HG03139 (cell line): ENCODE measurements around the gene NOL11.
"Not testable (repeated sequence)": the region's sequence is repeated elsewhere in the genome, so short reads cannot be mapped to it uniquely, and the experiment has no call there.

Experiments used
- ATAC-seq: cut with Tn5 transposase; IDR thresholded peaks from one replicate; pipeline ENCODE4 v1.9.1; 2021; ENCODE audit not compliant: unreplicated experiment

The NOL11 gene

DNA sequence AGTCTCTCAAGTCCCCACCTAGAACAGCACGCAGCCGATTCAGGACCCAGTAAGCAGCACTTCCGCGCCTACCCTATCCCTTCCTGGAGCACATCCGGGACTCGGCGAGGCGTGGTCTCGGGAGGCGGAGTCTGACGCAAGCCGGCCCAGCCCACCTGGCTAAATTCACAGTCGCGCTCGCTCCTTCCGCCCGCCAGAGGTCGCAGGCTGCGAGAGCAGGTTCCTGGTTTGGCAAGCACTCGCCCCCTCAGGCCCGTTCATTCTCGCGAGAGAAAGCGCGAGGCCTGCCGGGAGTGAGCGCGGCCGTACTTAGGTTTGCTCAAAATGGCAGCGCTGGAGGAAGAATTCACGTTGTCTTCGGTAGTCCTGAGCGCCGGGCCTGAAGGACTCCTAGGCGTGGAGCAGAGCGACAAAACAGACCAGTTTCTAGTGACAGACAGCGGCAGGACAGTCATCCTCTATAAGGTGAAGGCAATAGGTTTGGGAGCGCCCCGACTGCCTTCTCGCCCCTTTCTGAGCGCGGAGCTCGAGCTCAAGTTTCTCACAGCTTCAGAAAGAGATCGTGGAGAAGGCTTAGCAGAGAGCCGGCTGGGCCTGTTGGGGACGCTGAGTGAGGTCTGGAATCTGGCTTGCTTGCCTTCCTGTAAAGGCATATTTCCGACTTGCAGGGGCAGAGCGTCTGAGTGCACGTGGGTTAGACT is at the start of gene NOL11:
Gene NOL11 (plus strand): TSS at position 313 of the 701 bp plus-strand sequence. CDS start 12 bp downstream, at position 325.
- ATAC-seq: peak; percentile 94

DNA sequence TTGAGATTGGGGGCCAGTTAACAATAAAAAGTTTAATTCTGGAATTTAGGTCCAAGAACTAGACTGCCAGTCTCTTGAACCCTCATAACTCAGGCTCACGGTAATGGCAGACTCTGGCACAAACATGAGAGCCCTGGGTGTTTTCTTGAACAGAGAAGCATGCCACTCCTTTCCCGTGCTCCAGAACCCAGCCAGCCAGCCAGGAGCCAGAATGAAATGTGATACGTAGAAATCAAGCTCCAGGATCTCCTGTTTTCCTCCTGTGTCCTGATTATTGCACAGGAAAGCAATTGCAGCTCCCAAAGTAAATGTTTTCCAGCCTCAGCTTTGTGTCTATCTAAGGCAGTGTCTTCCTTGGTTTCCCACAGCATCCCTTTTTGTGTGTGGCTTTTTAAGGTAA is 46.2 kb upstream of the NOL11 start:
- ATAC-seq: no peak

DNA sequence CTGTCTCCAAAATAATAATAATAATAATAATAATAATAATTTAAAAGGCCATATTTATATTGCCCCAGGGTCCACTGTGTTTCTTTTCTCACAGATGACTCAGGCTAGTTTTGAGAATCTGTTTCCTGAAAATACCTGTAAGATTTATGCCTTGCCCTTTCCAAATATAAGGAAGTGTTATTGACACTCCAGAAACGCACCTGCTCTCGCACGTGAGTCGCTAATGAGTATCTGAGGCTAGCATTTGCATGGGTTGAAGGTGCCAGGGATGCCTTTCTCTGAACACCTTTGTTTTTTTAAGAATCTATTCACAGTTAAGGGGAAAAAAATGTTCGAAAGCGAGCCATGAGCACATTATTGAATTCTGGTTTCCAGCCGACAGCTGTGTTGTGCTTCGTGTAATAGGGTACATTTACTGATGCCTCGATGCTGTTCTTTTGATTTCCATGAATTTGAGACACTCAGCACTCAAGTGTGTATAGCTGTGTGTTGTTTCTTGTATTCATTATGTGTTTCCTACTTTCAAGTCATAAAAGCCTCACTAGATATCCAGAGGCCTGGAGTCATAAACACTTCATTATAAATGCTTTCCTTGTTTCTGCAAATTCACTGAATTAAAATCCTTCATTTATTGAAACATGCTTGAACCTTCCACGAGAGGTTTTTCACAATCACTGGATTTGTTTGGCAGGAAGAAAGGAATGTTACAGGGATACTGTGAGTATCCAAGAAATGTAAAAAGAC is 45.0 kb upstream of the NOL11 start:
- ATAC-seq: no peak

DNA sequence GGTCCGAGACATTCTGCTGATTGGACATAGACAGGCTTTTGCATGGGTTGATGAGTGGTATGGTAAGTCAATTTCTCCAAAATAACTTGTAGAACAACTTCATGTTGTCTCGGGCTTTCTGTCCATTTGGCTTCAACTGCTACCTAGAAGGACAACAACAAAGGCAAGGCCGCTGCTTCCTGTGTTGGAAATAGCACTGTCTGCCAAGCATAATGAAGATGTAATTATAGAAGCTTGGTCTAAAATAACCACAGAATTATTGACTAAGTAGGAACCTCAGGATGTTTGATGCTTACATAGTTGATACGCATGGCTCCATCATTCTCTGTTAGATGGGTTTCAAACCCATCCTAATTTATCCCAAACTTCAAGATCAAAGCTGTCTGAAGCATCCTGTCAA is 42.3 kb upstream of the NOL11 start:
- no peak for ATAC-seq

DNA sequence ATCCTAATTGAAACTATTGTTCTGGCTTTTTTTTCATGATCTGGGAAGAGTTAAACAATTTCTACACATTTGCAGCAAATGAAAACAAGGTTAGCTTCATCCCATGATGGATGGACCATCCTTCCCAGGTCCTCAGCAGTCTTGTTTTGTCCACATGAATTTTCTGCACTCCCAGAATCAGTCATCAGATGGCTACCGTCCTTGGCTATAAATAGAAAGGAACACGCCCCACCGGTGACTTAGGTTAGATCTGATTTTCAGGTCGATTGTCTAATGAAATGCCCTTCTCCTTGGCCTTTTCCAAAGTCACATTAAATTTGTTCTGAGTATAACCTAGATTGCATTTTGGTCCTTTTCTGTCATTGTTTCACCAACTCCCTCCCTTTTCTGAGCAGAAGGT is 41.4 kb upstream of the NOL11 start:
- ATAC-seq: no peak

DNA sequence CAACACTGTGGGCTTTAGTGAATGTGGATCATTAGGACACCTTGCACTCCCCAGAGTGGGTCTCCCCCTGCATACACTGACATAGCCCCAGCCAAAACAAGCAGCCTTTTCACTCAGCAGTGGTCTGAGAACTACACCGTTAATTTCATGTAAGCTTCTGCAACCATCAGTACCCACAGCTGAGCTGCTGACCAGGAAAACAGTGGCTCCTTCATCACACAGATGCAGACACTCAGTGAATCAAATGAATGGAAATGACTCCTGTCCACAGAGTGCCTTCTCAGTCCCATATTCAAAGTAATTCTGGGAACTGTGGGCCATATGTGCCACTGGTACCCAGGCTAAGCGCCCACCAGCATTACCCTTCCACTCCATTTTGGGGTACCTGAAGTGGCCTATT is 39.3 kb upstream of the NOL11 start:
- ATAC-seq: no peak

DNA sequence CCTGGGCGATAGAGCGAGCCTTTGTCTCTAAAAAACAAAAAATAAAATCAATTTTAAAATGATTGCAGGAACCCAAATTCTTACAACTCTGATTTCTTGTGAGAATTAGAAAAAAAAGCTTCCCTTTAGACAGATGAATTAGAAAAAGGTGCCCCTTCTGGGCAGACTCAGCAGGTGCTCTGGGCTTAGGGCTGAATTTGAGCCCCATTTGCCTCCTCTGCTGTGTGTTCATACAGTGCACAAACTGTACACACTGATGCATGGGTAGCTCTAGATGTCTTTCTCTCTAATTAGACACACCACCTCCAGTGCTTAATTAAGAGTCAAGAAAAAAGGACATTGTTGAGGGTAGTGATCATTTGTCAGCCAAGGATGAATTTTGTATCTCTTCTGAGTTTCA is 38.5 kb upstream of the NOL11 start:
- no peak for ATAC-seq

DNA sequence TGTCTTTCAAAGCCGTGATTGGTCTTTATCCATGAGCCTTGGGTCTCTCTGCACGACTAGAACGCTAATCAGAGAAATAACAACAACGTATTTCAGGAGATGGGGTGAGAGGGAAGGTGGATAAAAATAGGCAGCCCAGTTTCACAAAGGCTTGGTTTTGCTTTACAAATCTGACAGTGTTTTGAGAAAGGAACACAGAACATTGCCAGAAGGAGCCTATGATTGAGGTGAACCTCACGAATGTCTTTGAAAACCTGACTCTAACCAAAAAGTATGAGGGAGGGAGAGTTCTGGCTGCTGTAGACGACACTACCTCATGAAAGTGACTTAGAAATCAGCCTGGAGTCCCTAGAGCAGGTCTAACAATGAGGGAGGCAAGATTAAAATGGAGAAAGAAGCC is 38.0 kb upstream of the NOL11 start:
- ATAC-seq: no peak

DNA sequence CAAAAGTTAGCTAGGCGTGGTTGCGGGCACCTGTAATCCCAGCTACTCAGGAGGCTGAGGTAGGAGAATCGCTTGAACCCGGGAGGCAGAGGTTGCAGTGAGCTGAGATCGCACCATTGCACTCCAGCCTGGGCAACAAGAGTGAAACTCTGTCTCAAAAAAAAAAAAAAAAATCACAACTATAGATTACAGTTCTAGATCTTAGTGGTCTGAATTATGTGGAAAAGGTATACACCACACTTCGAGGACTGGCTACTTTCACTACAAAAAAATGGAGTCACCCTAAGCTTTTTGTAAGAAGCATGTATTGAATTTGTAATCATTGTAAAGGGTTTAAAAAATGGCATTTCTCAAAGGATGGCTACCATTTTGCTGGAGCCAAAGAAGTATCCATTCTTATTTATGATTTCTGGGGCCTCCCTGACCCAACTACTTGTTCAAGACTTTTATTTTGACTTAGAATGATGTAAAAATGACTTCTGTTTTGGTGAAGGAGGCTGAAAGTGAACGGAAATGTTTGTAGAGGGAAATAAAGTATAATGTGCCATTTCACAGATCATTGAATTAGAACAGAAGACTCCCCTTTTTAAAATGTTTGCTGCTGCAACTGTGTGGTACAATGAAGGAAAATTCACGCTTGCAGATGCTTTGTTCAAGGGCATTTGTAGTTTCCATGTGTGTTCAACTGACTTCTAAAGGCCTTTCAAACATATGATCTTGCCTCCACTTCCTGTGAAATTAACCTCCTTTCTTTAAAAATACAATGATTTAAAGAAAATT is 37.1 kb upstream of the NOL11 start:
- no peak for ATAC-seq

DNA sequence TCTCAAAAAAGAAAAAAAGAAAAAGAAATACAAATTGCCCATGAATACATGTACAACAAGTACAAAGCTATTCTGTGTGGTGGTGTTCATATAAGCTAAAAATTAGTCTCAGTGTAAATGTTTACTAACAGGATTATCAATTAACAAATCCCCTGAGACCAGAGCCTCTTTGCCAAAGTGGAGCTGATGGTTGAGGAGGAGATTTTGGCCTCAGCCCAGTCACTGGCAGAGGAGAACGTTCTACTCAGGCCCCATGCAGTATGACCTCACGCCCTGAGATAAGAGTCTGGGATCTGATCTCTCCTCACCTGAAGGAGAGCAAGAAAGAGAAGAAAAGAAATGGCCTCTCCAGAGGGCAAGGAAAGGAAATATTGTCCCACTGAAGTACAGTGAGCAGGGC is 35.5 kb upstream of the NOL11 start:
- no peak for ATAC-seq

DNA sequence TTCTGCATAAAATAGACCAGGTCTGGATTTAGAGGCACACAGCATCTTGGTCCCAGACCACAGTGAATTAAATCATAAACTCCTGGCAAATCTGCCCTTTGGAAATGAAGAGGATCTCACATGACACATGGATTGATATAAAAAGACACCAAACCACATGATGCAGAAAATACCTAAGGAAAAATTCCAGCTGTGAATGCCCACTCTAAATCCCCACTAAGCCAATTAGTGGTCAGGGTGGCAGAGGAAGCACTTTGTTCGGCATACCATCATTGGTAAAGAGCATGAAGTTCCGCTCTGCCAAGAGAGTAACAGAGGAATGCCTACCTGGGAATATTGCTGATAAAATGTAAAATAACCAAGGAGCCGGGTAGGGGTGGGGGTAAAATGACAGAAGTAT is 32.4 kb upstream of the NOL11 start:
- ATAC-seq: no peak

DNA sequence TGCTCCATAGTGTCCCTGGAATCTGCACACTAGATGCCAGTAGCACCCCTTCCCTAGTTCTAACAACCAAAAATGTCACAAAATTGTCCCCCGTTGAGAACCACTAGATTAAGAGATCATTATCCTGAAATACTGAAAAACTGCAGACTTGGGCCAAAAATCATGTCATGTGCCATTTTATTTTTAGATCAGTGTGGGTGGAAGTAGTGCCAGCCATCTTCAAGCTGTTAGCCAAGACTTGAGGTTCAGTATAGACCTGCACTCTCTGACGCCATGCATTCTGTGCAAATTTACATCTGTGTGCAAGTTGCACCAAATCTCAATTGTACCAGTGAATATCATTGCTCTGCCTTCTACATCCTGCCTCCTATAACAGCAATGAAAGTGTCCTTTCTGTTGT is 31.5 kb upstream of the NOL11 start:
- no peak for ATAC-seq

DNA sequence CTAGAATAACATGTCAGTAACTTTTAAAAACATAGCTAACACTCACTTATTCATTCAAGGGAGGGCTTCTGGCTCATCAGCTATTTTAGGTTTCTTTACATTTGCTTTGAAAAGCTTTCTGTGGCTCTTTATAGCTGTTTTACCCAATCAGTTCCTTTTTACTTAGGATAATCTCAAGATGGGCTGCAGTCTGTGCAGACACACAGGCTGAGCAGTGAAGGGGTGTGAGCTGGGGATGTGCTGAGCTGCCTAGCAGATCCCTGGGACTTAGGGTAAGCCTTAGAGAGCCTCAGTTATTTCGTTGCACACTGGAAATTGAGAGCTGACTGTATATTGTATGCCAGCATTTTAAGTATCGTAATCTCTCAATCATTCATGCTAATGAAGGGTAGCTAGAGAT is 30.2 kb upstream of the NOL11 start:
- no peak for ATAC-seq

DNA sequence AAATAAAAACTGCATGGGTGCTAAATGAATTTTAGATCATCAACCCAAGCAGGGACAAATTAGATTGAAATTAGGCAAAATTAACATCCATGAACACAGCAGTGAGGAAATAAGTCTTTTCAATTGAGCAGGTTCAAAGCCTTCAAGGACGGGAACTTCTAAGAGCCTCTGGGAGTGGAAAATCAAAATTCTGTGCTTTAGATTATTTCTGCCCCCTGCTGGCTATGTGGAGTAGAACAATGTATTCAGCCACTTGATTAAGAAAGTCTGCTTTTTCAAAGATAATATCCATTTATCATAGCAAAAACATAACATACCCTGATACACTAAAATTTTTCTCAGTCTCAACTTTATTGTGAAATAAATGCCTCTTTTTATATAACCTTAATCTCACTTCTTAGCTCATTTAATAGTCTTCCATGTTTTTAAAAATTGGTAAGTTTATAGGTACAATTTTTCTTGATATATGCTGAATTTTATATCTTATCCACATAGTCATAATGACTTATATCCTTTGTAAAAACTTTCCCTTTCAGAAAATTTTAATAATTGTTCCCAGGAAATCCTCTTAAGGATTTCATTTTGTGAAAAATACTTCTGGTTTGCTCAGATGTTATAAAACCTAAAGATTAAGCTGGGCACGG is 28.1 kb upstream of the NOL11 start:
- ATAC-seq: no peak

DNA sequence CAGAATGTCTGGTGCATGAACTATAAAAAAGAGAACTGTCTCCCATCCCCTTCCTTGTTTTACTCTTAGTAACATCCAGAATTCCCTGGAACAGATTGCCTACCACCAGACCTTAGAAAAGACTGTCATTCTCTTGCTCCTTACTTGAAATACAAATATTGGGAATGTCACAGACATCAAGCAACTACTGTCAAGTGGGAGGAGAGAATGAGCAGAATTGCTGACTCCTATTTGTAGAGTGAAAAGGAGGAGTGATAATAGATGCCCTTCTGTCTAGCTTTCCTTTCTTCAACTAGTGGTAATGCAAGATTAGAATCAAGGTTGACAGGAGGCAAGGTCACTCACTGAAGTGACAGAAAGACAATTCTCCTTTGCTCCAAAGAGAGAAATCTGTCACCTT is 23.9 kb upstream of the NOL11 start:
- ATAC-seq: no peak

DNA sequence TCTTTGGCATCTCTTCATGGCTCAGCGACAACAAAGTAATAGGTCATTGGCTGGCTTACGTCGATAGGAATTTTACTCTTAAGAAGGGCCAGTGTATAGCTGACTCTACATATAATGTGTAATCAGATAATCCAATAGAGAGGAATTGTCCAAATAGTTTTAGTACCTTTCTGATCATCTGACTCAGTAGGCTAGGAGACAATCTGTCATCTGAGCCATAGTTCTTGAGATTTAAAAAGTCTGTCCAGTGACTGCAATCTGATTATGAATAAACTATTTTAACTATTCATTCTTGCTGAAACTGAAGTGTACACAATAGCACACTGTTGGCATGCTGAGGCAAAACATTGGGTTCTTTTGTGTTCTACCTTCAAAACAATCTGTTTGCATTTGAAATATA is 21.4 kb upstream of the NOL11 start:
- ATAC-seq: no peak

DNA sequence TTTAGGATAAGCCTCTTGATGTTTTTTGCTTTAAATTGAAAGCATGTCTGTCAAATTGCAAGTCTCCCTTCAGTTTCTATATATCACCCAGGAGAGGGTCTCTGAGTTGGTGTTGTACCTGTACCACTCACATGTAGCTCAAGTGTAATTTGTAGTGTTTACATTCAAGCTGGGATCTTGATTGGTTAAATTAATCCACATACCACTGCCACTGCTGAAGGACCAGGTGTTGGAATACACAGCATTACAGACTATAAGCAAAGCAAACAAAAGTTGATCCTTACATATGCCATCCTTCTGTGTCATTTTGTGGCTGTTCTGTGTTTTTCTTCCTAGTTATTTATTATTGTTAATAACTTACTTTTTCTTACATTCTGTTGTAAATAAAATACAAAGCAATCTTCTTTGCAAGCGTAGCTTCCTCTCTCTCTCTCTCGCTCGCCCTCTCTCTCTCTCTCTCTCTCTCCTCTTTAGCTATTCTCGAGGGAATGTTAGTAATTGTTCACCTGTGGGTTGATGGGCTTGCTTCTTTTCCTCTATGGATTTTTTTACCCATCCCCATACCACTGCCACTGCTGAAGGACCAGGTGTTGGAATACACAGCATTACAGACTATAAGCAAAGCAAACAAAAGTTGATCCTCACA is 20.8 kb upstream of the NOL11 start:
- ATAC-seq: no peak

DNA sequence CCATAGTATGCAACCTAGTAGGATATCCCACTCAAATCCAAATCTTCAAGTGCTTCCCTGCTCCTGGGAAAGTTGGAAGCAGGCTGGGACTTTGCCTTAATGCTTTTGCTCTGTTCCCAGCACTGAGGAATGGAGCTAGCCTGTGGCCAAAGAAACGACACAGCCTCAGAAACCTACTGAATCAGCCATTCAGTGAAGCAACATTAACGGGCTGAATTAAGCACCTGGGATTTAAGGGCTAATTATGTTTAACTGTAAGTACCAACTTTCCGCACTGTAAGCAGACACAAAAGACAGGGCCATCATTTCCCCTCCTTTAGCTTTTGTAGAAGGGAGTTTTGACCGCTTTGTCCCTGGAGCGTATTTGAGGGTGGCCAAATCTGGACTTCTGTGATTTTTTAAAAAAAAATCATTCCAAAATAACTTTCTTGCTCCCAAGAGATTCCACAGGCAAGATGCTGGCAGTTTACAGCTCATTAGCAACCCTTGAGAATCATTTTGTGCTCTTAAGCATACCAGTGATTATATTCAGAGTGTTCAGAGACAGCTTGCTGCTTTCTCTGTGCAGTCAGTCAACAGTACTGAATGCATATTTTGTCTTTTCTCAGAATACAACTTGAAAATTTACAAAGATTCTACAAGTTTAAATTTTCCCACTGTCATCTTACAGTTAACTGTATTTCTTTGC is 17.6 kb upstream of the NOL11 start:
- ATAC-seq: no peak

DNA sequence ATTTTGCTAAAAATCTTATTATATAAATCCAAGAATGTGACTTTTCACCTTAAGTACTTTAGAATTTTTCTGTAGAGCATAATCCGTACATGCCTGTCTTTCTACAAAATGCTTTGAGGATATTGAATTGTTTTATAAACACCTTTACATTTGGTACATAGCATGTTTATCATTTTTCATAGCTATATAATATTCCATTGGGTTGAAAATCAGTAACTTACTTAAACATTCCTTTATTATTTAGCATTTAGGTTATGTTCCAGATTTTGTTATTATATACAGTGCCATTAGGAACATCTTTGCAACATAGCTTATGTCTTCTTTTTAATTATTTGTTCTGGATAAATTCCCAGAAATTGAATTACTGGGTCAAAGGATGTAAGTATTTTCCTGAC is 17.0 kb upstream of the NOL11 start:
- no peak for ATAC-seq

DNA sequence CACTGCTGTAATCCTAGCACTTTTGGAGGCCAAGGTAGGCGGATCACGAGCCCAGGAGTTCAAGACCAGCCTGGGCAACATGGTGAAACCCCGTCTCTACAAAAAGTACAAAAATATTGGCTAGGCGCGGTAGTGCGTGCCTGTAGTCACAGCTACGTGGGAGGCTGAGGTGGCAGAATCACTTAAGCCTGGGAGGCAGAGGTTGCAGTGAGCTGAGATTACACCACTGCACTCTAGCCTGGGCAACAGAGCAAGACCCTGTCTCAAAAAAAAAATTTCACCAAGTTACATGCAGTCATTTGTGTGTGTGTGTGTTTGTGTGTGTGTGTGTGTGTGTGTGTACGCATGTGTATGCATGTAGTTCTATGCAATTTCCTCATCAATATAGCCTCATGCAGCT is 14.9 kb upstream of the NOL11 start:
- ATAC-seq: not testable (repeated sequence)
